Suprapubic skin (tissue), 4 donors: ENCODE measurements around the gene EMD. TPM values are rescaled to one million over a fixed set of nuclear protein-coding genes. Genes with fewer than 3 reads are reported as not detected.
"Not testable (repeated sequence)": the region's sequence is repeated elsewhere in the genome, so short reads cannot be mapped to it uniquely, and the experiment has no call there.

Source experiments
- DNase-seq, 2 donors: peaks; one replicate each; pipeline ENCODE4 v3.0.0-alpha.2; 2019; ENCODE audit warnings: low spot score in 2 of 2
- H3K27ac ChIP-seq: fragments of 200-600 bp; sonication (generic); one replicate; pipeline ENCODE4 v1.5.1; 2019
- H3K27me3 ChIP-seq: fragments of 200-600 bp; sonication (generic); one replicate; pipeline ENCODE4 v1.5.1; 2019
- H3K36me3 ChIP-seq: fragments of 200-600 bp; sonication (generic); one replicate; pipeline ENCODE4 v1.5.1; 2019
- H3K4me1 ChIP-seq: fragments of 200-600 bp; sonication (generic); one replicate; pipeline ENCODE4 v1.5.1; 2019
- H3K4me3 ChIP-seq: fragments of 200-600 bp; sonication (generic); one replicate; pipeline ENCODE4 v1.5.1; 2019; ENCODE audit warnings: mild to moderate bottlenecking
- H3K9me3 ChIP-seq: fragments of 200-600 bp; sonication (generic); one replicate; pipeline ENCODE4 v1.5.1; 2019
- CTCF ChIP-seq, 2 donors: fragments of 200-600 bp in 1 of 2; fragments of 450-650 bp in 1 of 2; sonication (generic) in 1 of 2; IDR thresholded peaks; one replicate each; pipeline ENCODE4 v1.5.1; 2016 to 2019; ENCODE audit warnings: antibody characterized with exemption in 2 of 2, mild to moderate bottlenecking in 1 of 2, moderate library complexity in 1 of 2
- EP300 ChIP-seq: sonication (generic); formaldehyde crosslinking; IDR thresholded peaks from one replicate; pipeline ENCODE4 v1.6.1; 2017; ENCODE audit warnings: antibody characterized with exemption
- POLR2A ChIP-seq, 2 donors: fragments of 450-650 bp; IDR thresholded peaks; one replicate each; pipeline ENCODE4 v1.6.1; 2017; ENCODE audit warnings: antibody characterized with exemption in 2 of 2, mild to moderate bottlenecking in 2 of 2, moderate library complexity in 2 of 2
- POLR2AphosphoS5 ChIP-seq, 3 donors: sonication (generic); formaldehyde crosslinking; IDR thresholded peaks; one replicate each; pipeline ENCODE4 v1.6.1; 2017; ENCODE audit warnings: antibody characterized with exemption in 3 of 3
- WGBS: methylation state at CpG from one replicate; pipeline ENCODE4 v1.1.5; 2018; 5-methylcytosine and 5-hydroxymethylcytosine counted together
- total RNA-seq, 4 donors: library from RNA; depleted of rRNA; stranded (reverse); fragments of >200 nt; gene quantifications; one replicate each; pipeline ENCODE4 v1.1.0, GENCODE V29; 2016

The EMD gene
- total RNA-seq, 4 donors from 2014 or later, result 34.4 to 57.0 (median 53.0) TPM

GRCh38 chrX:154389812-154390747 is 11.0 kb downstream of the EMD start:
- DNase-seq, H3K27me3 ChIP-seq, H3K36me3 ChIP-seq, H3K9me3 ChIP-seq, H3K27ac ChIP-seq, H3K4me1 ChIP-seq: not testable (repeated sequence)
- no CpG with 5 or more reads among the region's 121 CpGs for WGBS
- peak overlapping the region; percentile 29 for H3K4me3 ChIP-seq

GRCh38 chrX:154396363-154396762 is 17.3 kb downstream of the EMD start:
- not testable (repeated sequence) for H3K27ac ChIP-seq, H3K36me3 ChIP-seq

GRCh38 chrX:154396973-154397887 is 18.1 kb downstream of the EMD start:
- 70% methylated on average over 29 of the region's 53 CpGs for WGBS
- Histone ChIP-seq H3K36me3 (peaks cover 8% of the 10 kb centered on the region), H3K27me3 (no peaks in the 10 kb centered on the region), H3K9me3 (no peaks in the 10 kb centered on the region), H3K4me3 (peak overlapping the region; percentile 70), H3K27ac (peak overlapping the region; percentile 98), H3K4me1 (peaks cover 30% of the 10 kb centered on the region)
- no peak for TF ChIP-seq EP300
- no peak for TF ChIP-seq CTCF (IDR thresholded peaks at IDR 0.05)
- TF ChIP-seq POLR2A (IDR thresholded peaks at IDR 0.05), result no peak
- no peak for TF ChIP-seq POLR2AphosphoS5 (IDR thresholded peaks at IDR 0.05)
- peak; percentile 85 to 87 for DNase-seq

More at GRCh38 chrX:154396363-154396762, 17.3 kb downstream of the EMD start:
- H3K4me3 ChIP-seq, H3K9me3 ChIP-seq, H3K27me3 ChIP-seq, DNase-seq: not testable (repeated sequence)
- peaks cover 28% of the 10 kb centered on the region for H3K4me1 ChIP-seq
- 92% methylated on average over 17 of the region's 17 CpGs for WGBS

GRCh38 chrX:154397888-154398667 is 19.0 kb downstream of the EMD start, which contains the start of gene RPL10:
Gene RPL10 (plus strand): TSS chrX:154398377. CDS start chrX:154398520, 143 bp downstream.
- Histone ChIP-seq H3K27ac (peak within 1 kb of the TSS; percentile 98), H3K4me1 (peaks cover 34% of the 10 kb centered on the region), H3K9me3 (no peaks in the 10 kb centered on the region), H3K27me3 (no peaks in the 10 kb centered on the region), H3K36me3 (peaks cover 8% of the 10 kb centered on the region), H3K4me3 (peak within 1 kb of the TSS; percentile 70)
- DNase-seq, result peak; percentile 95
- WGBS, result 48% methylated on average over 51 of the region's 69 CpGs
- peak; percentile 94 to 95 for TF ChIP-seq POLR2A (IDR thresholded peaks at IDR 0.05)
- TF ChIP-seq POLR2AphosphoS5 (IDR thresholded peaks at IDR 0.05), result peak; percentile 97 to 100 (median 99)
- no peak for TF ChIP-seq EP300

GRCh38 chrX:154398668-154399526 is 19.8 kb downstream of the EMD start:
- Histone ChIP-seq H3K27me3 (no peaks in the 10 kb centered on the region), H3K9me3 (no peaks in the 10 kb centered on the region), H3K4me3 (peak overlapping the region; percentile 70), H3K27ac (peak overlapping the region; percentile 98), H3K36me3 (peaks cover 8% of the 10 kb centered on the region), H3K4me1 (peaks cover 34% of the 10 kb centered on the region)
- DNase-seq, result peak; percentile 93 to 94
- TF ChIP-seq CTCF (IDR thresholded peaks at IDR 0.05) (peak; percentile 71 to 83), POLR2AphosphoS5 (IDR thresholded peaks at IDR 0.05) (peak in 1 of 3 donors; percentile 10), EP300 (no peak)
- 36% methylated on average over 49 of the region's 49 CpGs for WGBS
